NCI-H69 (cell line): ENCODE results near the gene LCT.
"Not testable (repeated sequence)": the region's sequence is repeated elsewhere in the genome, so short reads cannot be mapped to it uniquely, and the experiment has no call there.

Experiments used
- DNase-seq: peaks from one replicate; lab custom pipeline; 2025; lab: John Stamatoyannopoulos, UW

Gene LCT

DNA sequence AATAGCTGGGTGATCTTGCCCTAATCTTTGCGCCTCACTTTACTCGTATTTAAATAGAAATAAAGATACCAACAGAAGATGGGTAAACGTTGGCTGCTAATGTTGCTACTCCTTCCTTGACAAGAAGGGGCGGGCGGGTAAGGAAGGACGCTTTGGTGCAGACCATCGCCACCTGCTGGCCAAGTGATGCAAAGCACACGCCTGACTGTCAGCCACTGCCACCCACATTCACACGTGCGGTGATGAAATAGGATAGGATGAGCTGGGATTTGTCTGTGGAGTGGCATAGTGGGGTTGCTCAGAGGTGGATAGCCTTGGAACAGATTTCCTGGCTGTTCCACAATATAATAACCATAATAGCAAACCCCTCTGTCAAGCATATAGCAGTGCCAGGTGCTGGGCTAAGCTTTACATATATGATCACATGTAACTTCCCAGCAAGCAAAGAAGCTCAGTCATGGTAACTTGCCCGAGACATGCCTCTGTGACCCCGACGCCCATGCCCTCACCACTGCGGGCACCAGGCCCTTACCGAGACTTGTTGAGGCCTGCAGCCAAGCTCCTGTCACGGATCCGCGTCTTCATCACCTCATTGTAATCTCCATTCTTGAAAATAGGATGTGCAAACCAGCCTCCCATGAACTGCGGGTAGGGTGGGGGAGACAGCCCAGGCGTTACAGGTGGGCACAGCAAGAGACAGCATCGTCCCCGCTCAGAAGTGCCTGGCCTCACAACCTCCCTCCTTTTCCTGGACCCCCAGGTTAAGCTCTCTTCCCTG, 39.3 kb downstream of the LCT start:
- peak; percentile 74 for DNase-seq

DNA sequence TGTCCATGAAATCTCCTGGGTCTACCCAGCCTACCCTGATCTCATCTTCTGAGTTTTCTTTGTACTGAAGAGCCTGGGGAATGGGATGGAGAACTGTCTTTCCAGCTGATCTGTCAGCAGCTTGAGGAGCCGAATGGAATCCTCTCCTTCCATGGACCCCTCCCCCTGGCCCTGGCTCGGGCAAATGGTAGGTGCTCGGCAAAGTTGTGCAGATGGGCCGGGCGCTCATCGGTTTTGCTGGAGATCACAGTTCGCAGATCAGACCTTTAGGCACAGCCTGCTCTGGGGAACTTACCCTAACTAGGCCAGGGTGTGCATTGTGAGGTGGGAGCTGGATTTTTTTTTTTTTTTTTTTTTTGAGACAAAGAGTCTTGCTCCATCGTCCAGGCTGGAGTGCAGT, 40.4 kb downstream of the LCT start:
- DNase-seq: no peak

DNA sequence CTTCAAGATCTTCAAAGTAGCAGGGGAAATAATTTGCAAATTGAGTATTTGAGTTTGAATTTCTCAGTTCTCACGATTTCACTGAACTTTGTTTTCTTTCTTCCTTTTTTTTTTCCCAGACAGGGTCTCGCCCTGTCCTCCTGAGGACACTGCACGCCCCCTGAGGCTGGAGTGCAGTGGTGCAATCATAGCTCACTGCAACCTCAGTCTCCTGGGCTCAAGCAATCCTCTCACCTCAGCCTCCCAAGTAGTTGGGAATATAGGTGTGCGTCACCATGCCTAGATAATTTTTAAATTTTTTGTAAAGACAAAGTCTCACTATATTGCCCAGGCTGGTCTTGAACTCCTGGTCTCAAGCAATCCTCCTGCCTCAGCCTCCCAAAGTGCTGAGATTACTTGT, 41.3 kb downstream of the LCT start:
- DNase-seq: not testable (repeated sequence)

DNA sequence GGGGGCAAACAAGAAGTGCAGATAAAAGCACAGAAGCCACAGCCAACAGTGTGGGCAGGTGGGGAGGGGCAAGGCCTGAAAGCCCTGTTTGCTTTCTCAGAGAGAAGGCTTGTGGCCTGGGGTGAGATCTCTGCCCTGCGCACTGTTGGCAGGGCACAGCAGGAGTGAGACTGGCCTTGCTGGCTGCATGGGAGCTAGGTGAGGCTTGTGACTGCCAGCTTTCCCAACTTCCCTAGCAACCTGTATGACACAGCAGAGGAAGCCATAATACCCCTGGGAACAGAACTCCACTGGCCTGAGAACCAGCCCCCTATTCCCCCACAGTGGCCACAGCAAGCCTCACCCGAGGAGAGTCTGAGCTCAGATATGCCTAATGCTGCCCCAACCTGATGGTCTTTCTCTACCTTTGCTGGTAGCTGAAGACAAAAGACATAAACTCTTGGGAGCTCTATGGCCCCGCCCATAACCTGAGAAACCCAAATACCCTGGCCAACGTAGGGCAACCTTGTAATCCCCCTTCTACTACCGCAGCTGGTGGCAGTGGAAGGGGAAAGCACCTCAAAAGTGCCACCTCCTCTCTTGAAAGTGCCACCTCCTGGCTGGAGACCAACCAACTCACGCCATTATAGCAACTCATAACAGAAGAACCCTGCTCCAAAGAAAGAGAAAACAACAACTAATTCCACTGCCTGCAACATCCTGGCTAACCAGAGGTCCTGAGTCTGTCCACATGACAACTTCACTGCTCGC, 44.4 kb downstream of the LCT start:
- DNase-seq: peak; percentile 1

DNA sequence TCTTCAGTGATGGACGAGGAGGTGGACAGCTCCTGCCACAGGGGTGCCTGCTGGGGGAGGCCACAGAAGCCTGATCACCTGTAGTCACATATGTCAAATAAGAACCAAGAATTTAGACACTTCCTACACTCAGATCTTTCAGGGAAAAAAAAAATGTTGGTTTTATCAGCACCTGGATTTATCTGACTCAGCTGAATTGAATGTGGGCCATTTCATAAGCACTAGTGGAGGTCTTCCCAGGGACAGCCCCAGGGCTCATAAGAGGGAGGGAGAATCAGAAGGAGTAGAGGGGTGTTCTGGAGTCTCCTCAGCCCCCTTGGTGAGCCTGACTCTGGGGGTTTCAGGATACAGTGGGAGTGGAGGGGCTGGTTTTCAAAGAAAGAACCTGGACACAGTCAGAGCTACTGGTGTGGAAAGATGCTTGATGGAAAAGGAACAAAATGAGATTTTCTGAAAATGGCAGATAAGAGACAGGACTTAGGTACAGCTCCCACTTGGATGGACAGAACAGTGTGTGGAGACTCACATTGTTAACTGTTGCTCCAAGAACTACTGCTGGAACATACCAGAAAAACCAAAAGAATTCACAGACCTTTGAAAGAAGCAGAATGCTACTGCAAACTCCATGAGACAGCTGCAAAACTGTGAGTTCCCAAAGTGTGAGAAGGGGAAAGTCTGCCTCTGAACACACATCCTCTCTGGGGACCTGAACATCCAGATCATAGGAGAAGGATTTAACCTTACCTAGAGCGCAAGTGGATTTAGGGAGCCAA, 45.4 kb downstream of the LCT start:
- no peak for DNase-seq

DNA sequence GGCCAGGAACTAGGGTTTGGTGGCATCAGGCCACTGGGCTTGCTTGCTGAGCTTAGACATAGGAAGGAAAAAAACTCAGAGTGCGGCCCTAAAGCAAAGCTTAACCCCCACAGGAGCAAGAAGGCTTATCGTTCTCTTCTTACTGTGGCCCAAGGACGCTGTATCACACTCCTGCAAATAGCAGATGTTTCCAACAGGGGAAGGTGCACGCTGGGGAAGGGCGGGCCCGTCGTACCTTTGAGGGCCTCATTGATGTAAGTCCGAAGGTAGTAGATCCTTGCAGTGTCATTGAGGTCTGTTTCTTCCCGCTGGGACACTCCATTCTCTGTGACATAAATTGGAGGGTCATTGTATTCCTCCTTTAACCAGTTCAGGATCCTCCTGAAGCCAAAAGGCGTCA, 46.6 kb downstream of the LCT start:
- no peak for DNase-seq

DNA sequence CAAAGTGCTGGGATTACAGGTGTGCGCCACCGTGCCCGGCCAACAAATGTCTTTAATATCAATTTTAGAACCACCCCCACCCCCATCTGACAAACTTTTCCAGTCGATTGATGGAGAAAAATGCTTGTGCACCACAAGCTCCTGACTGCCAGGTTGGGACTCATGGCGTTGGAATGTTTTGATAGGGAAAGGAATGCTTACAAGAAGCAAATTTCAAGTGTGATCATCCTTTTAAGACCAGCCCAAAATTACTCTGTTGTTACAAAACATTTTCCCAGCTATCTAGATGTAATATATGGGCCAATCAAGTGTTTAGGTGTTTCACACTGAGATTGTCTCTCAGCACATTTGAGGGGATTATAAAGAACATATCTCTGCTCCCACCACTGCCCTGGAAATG, 50.2 kb downstream of the LCT start:
- DNase-seq: no peak

DNA sequence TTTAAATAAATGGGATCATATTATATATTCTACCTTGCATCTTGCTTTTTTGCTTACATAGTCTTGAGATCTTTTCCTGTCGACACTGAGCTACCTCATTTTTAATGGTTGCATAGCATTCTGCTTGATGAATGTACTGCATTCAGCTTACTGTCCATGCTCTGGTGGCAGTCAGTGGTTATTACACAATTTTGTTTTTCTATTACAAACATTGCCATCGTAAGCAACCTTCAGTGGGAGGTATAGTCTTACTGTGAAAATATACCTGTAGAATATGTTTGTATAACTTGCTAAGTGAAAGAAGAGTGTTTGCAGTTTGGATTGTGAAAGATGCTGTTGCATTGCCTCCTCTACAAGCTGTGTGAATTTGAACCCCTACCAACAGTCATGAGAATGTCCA, 52.0 kb downstream of the LCT start:
- DNase-seq: no peak

DNA sequence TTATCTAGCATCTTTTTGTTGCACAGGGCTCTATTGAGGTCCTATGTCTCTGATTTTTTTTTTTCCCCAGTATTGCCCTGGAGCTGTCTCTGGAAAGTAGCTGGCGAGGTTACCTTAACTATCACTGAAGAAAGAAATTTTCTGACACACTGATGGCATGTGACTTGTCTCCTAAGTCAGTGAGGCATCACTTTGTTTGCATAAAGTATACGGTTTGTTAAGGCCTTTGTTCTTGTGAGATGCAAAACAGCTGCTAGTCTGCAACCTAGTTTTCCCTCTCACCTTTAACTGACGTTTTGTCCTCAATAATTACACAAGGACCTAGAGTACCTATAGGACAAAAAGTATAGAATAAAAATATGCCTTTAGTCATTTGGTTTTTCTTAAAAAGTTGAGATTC, 53.5 kb downstream of the LCT start:
- peak; percentile 41 for DNase-seq

DNA sequence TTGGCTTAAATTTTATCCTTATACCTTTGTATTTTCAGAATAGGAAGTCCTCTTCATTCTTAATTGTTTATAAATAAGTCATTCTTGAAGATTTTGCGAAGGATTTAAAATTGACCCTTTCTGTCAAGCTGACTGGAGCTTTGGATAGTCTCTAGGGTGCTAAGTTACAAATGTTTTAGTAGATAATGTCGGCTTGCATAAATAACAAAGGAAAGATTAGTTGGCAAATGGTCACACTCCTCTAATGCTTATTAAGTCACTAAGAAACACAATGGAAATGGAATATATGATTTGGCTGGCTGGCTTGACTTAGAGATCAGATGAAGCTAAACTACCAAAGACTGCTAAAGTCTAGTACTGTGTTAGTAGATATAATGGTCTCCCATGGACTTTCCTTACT, 54.8 kb downstream of the LCT start:
- no peak for DNase-seq

DNA sequence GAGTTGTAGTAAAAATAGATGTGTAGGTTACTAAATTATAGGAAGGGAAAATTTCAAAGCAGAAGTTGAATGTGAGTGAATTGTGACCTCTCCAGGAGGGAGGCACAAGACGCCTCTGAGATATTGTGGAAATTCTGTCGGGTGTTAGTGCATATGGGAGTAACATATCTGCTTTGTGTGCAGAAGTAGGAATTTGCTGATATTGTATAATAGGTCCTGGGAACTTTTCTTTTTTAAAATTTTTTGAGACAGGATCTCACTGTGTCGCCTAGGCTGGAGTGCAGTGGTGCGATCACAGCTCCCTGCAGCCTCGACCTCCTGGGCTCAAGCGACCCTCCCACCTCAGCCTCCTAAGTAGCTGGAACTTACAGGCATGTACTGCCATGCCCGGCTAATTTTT, 60.6 kb downstream of the LCT start:
- DNase-seq: no peak

DNA sequence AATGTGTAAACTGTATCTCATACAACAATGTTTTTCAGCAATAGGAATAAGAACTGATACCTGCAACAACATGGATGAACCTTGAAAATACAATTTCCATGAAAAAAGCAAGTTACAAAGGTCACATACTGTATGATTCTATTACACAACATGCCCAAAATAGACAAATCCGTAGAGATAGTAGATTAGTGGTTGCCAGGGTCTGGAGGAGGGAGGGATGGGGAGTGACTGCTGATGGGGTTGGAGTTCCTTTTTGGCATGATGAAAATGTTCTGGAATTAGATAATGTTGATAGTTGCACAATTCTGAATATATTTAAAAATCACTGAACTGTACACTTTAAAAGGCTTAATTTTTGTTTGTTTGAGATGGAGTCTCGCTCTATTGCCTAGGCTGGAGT, 61.6 kb downstream of the LCT start:
- DNase-seq: no peak

DNA sequence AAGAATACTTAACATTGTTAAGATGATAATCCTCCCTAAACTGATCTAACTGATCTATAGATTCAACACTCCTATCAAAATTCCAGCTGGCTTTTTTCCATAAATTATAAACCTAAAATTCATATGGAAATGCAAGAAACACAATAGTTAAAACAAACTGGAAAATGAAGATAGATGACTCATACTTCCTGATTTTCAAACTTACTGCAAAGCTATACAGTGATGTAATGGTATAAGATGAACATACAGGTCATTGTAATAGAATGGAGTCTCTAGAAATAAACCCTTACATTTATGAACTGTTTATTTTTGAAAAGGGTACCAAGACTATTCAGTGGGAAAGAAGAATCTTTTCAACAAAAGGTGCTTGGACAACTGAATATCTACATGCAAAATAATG, 63.1 kb downstream of the LCT start:
- DNase-seq: no peak

DNA sequence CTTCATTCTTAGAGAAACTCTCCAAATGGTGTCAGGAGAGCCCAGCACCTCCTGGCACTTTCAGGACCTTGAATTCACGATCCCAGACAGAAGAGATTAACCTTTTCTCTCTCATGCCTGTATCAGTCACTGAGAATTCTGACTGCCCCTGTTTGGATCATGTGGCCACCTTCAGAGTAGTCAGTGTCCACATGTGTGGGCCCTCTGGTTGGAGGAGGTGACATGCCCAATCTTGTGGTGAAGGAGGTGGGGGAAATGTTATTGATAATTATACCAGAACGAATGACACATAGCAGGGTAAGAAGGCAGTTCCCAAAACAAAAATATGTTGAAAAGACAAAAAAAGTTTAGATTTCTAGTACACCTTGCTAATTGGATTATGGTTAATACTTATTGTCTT, 63.7 kb downstream of the LCT start:
- no peak for DNase-seq

DNA sequence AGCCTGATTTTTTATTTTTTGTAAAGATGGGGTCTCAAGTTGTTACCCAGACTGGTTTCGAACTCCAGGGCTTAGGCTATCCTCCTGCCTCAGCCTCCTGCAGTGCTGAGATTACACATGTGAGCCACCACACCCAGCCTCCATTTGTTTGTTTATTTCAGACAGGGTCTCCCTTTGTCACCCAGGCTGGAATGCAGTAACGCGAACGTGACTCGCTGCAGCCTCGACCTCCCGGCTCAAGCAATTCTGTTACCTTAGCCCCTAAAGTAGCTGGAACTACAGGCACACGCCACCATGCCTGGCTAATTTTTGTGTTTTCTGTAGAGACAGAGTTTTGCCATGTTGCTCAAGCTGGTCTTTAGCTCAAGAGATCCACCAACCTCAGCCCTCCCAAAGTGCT, 68.1 kb downstream of the LCT start:
- peak; percentile 1 for DNase-seq

DNA sequence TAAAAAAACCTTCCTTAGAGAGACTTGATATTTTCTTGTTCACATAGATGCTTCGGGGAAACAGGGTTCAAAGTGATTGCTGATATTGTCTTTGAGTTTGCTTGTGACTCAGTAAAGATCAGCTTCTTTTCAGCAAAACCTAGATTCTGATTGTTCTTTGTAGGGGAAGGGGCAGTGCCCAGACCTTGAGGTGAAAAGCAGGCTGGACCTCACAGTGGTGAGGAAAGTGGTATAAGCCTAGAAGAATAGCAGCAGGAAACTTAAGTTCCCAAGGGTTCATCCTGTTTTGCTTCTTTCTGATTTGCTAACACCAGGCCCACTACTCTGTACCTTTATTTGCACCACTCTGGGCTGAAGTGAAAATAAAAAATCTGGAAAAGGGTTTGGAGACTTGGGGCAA, 74.5 kb downstream of the LCT start:
- DNase-seq: no peak

DNA sequence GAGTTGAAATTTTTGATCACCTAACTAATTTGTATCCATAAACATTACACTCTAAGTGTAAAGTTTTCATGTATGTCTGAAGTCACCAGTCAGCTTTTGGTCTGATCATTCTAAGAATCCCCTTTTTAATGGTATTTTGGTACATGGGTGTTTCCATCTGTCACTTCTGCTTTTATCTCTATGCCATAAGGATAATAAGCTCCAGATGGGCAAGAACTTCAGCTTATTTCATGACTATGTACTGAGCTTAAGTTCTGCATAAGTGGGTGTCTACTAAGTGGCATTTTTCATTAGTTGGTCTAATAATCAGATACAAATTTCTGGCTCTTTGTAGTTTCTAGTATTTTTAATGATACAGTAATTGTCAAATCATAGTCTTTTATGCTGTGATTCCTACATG, 75.0 kb downstream of the LCT start:
- DNase-seq: peak; percentile 9

DNA sequence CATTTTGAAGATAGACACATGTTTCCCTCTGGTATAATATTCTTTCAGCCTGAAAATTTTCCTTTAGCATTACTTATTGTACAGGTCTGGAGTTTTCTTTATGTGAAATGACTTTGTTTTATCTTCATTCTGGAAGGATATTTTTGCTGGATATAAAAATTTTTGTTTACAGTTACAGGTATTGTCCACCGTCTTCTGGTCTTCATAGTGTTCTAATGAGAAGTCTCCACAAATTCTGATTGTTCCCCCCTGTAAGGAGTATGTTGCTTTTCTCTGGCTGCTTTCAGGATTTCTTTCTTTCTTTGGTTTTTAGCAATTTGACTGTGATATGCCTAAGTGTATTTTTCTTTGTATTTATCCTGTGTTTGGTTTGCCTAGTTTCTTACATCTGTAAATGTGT, 80.3 kb downstream of the LCT start:
- DNase-seq: no peak

DNA sequence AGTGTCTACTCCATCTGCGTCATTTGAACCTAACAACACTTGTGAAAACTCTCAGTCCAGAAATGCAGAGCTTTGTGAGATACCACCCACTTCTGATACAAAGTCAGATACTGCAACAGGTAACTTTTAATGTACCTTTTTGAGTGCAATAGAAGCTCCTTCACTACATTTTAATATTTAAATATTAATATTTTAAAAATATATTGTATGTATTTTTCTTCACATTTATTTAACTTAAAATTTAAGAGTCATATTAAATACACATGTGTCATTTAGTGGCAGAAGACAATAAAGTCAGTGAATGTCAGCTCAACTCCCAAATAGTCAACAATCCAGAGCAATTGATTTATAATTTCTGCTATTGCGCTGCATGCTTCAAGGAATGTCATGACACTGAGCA, 81.4 kb downstream of the LCT start:
- no peak for DNase-seq

DNA sequence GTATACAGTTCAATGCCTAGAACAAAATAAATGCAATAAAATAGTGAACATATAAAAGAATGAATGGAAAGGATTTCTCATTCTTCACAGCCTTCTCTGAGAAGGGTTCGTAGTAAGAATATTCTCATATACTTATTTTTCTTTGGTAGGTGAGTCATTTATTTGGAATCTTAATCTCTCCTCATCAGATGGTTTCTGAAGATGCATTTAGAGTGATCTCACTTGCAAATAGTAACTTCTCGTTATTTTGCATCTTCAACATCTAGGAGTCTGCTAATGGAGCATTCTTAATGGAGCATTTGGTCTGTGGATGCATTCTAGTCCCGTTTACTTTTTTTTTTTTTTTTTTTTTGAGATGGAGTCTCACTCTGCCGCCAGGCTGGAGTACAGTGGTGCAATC, 91.4 kb downstream of the LCT start:
- DNase-seq: no peak

DNA sequence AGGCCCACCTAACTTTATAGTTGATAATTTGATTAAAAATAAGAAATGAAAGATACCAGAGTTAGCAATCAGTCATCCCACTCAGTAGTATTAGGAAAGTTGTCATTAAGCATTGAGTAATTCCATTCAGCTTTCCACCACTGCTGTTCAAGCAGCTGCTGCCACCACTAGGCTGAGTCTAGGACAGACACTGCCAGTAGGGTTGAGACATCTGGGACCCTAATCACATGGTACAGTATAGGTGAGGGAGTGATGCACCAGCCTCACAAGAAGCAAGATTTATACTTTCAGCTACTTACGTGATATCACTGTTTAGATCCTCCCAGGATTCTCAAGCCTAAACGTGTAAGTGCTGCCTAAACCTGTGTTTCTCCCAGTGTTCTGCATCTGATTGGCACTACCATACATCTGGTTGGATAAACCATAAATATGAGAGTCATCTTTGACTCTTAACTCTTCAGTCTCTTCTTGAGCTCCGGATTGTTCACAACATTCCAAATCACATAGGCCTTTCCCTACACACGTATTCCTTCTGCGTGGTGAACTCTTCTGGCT, 92.1 kb downstream of the LCT start:
- peak; percentile 32 for DNase-seq

DNA sequence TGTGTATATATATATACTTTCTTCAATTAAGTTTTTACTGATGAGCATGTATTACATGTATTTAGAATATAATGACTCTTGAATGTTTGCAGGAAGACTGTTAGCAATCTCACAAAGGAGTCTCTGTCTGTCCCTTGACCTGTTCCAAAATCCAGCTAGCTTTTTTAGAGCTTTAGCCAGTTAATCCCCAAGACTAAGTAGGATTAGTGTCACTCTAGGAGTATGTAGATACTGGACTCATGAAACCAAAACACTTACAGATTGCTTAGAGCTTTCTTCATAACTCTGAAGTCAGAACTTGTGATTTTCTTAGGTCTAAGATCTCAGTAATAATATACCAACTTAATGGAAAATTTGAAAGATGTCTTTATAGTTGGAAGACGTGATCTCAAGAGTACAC, 93.1 kb downstream of the LCT start:
- no peak for DNase-seq

DNA sequence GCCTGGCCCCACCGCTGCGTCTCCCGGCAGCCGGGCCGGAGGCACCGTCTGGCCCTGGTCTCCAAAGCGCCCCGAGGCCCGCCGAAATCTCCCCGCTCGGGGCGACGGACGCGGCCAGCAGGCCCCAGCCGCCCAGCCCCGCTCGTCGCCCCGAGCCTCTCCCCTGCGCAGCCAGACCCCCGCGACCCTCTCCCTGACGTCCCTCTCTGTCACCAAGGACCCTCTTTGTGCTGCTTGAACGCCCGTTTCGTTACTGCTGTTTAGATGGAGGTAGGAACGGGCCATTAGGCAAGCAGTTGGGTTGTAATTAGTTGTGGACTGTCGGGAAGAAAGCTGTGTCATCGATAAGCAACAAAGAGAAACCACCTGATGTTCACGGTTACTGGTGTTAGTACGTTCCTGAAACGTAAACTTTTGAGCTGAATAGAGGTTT, 94.6 kb downstream of the LCT start:
- DNase-seq: peak; percentile 69
